A549 (cell line): ENCODE data around the gene NACC2. TPM values are rescaled to one million over a fixed set of nuclear protein-coding genes. Genes with fewer than 3 reads are reported as not detected.

Experiments
- ATAC-seq, 2 experiments: fragments of 200-7000 bp in 1 of 2; fragments of >200 bp in 1 of 2; cut with Nextera tagmentation in 1 of 2; cut with Tn5 transposase in 1 of 2; 3 replicates each; pipeline versions ENCODE4 v1.8.0 to v1.9.1; 2018 to 2020; ENCODE audit warnings: mild to moderate bottlenecking in 1 of 2, moderate library complexity in 1 of 2
- CTCF ChIA-PET: fragments of 300-600 bp; sonication (Branson Sonifier 250); formaldehyde crosslinking; extraction: SDS; loops from one replicate; lab custom pipeline; 2021; ENCODE audit warnings: antibody characterized with exemption, inconsistent platforms; lab: Yijun Ruan, JAX
- POLR2A ChIA-PET: fragments of 350-600 bp; formaldehyde crosslinking; extraction: SDS; loops from one replicate; lab custom pipeline; 2021; ENCODE audit warnings: antibody characterized with exemption, inconsistent platforms; lab: Yijun Ruan, JAX
- DNase-seq, 2 experiments: peaks; one replicate each; pipeline versions ENCODE4 v3.0.0 to v3.0.0-alpha.2; 2011 to 2016; ENCODE audit warnings: low read depth in 1 of 2, low spot score in 1 of 2
- FAIRE-seq: peaks from 2 replicates; lab custom pipeline; 2011; peaks lifted over from hg19 to GRCh38; lab: Jason Lieb, UNC
- H3K27ac ChIP-seq, 2 experiments: fragments of >200 bp; sonication (Bioruptor Twin); formaldehyde crosslinking; 3 replicates each; pipeline ENCODE4 v1.5.1; 2016 to 2017
- H3K4me1 ChIP-seq: fragments of >200 bp; sonication (Bioruptor Twin); formaldehyde crosslinking; 3 replicates; pipeline ENCODE4 v1.6.1; 2016
- H3K4me2 ChIP-seq: fragments of >200 bp; sonication (Bioruptor Twin); formaldehyde crosslinking; 3 replicates; pipeline ENCODE4 v1.6.1; 2016
- H3K4me3 ChIP-seq: fragments of >200 bp; sonication (Bioruptor Twin); formaldehyde crosslinking; 3 replicates; pipeline ENCODE4 v1.5.1; 2016
- H3K9me3 ChIP-seq: fragments of >200 bp; sonication (Bioruptor Twin); formaldehyde crosslinking; 3 replicates; pipeline ENCODE4 v1.6.1; 2016
- ATOH8 ChIP-seq: fragments of 250-450 bp; sonication (Bioruptor Pico); IDR thresholded peaks from 2 replicates; pipeline ENCODE4 v1.5.0; 2020; ENCODE audit warnings: low read depth, mild to moderate bottlenecking, moderate library complexity
- BCL3 ChIP-seq: fragments of >200 bp; sonication (Bioruptor Twin); formaldehyde crosslinking; IDR thresholded peaks from 3 replicates; pipeline ENCODE4 v1.6.1; 2016
- CTCF ChIP-seq: fragments of >200 bp; sonication (Bioruptor Twin); formaldehyde crosslinking; IDR thresholded peaks from 3 replicates; pipeline ENCODE4 v1.5.1; 2016
- EP300 ChIP-seq, 2 experiments: fragments of >200 bp; sonication (Bioruptor Twin); formaldehyde crosslinking; IDR thresholded peaks; 2 replicates in 1 of 2; 3 replicates in 1 of 2; pipeline ENCODE4 v1.6.1; 2016 to 2017
- ESRRA ChIP-seq: fragments of 150-350 bp; IDR thresholded peaks from 2 replicates; pipeline ENCODE4 v1.6.1; 2014; ENCODE audit warnings: mild to moderate bottlenecking, low read length, borderline replicate concordance
- FOXS1 ChIP-seq: fragments of 250-450 bp; sonication (Bioruptor Pico); IDR thresholded peaks from 2 replicates; pipeline ENCODE4 v1.5.0; 2020; ENCODE audit warnings: mild to moderate bottlenecking, moderate library complexity
- HOXB13 ChIP-seq: fragments of 250-450 bp; sonication (Bioruptor Pico); IDR thresholded peaks from 2 replicates; pipeline ENCODE4 v1.5.0; 2020; ENCODE audit warnings: low read depth, mild to moderate bottlenecking, moderate library complexity
- HOXB5 ChIP-seq: fragments of 250-450 bp; sonication (Bioruptor Pico); IDR thresholded peaks from 2 replicates; pipeline ENCODE4 v1.5.0; 2020; ENCODE audit warnings: mild to moderate bottlenecking, moderate library complexity
- JUN ChIP-seq, 2 experiments: fragments of >200 bp; sonication (Bioruptor Twin); formaldehyde crosslinking; IDR thresholded peaks; 2 replicates in 1 of 2; 3 replicates in 1 of 2; pipeline ENCODE4 v1.6.1; 2016 to 2017
- KDM1A ChIP-seq: fragments of 200-600 bp; sonication (generic); IDR thresholded peaks from 2 replicates; pipeline ENCODE4 v1.6.1; 2016; ENCODE audit warnings: low read depth, mild to moderate bottlenecking
- NPAS2 ChIP-seq: fragments of 250-450 bp; sonication (Bioruptor Pico); IDR thresholded peaks from 2 replicates; pipeline ENCODE4 v1.8.0; 2022; ENCODE audit warnings: mild to moderate bottlenecking, moderate library complexity, borderline replicate concordance
- NR3C1 ChIP-seq: fragments of >200 bp; sonication (Bioruptor Twin); formaldehyde crosslinking; IDR thresholded peaks from 3 replicates; pipeline ENCODE4 v1.6.1; 2017
- PHF8 ChIP-seq: fragments of 200-600 bp; sonication (generic); IDR thresholded peaks from 2 replicates; pipeline ENCODE4 v1.6.1; 2016; ENCODE audit warnings: low read depth, mild to moderate bottlenecking, antibody characterized with exemption, moderate library complexity, borderline replicate concordance
- POLR2A ChIP-seq: IDR thresholded peaks from 2 replicates; pipeline ENCODE4 v1.6.1; 2012; ENCODE audit warnings: mild to moderate bottlenecking, low read length
- POLR2AphosphoS2 ChIP-seq: conservative IDR thresholded peaks from 2 replicates; pipeline ENCODE4 v1.6.1; 2012; ENCODE audit warnings: low read length, improper control_type of control experiment, inconsistent platforms
- RFX5 ChIP-seq: fragments of 450-650 bp; IDR thresholded peaks from 2 replicates; pipeline ENCODE4 v1.7.1; 2014; ENCODE audit warnings: antibody characterized with exemption, mild to moderate bottlenecking, moderate library complexity
- SMC3 ChIP-seq: fragments of >200 bp; sonication (Bioruptor Twin); formaldehyde crosslinking; IDR thresholded peaks from 3 replicates; pipeline ENCODE4 v1.6.1; 2018; ENCODE audit warnings: inconsistent platforms
- ZC3H11A ChIP-seq: fragments of 450-650 bp; IDR thresholded peaks from 2 replicates; pipeline ENCODE4 v1.6.1; 2014; ENCODE audit warnings: antibody characterized with exemption, mild to moderate bottlenecking
- ZNF302 ChIP-seq: fragments of 250-450 bp; sonication (Bioruptor Pico); IDR thresholded peaks from 2 replicates; pipeline ENCODE4 v1.9.0; 2021; ENCODE audit warnings: inconsistent platforms, mild to moderate bottlenecking, moderate library complexity
- ZSCAN20 ChIP-seq: fragments of 250-450 bp; sonication (Bioruptor Pico); IDR thresholded peaks from 2 replicates; pipeline ENCODE4 v1.8.0; 2022; ENCODE audit warnings: mild to moderate bottlenecking, moderate library complexity
- WGBS: methylation state at CpG from one replicate; pipeline ENCODE4 v1.1.6; 2017; ENCODE audit errors: missing lambda C conversion rate; 5-methylcytosine and 5-hydroxymethylcytosine counted together
- polyA plus RNA-seq, 4 experiments: library from polyadenylated mRNA; depleted of rRNA in 3 of 4; stranded (reverse); fragments of >200 nt; fragmentation: RNase III in 1 of 4; extraction: RNeasy Plus Mini Kit Qiagen cat#74134 plus additional on column Dnase treatment in 1 of 4; gene quantifications; 2 replicates in 3 of 4; 3 replicates in 1 of 4; pipeline ENCODE4 v1.2.3, GENCODE V29; 2011 to 2017

NACC2 gene
- polyA plus RNA-seq, 2 of the 4 experiments (the other 2 are of a cell fraction): 16.1 to 28.4 TPM

GRCh38 chr9:136081826-136082495 is 13.1 kb downstream of the NACC2 start:
- no peak overlapping the region for H3K4me2 ChIP-seq
- CTCF ChIA-PET: interaction anchor here (2.0 to 3.6 kb wide), 2 partner anchors 9 to 41 kb away, joined by 9 to 27 read pairs; no protein-coding TSS in a partner anchor
- POLR2A ChIA-PET: no interaction called here
- TF ChIP-seq ZNF302 (CRISPR knock-in tag) (no peak), HOXB13 (CRISPR knock-in tag) (no peak), PHF8 (no peak), FOXS1 (no peak), ZC3H11A (no peak)
- WGBS: 99% methylated on average over 13 of the region's 24 CpGs
- no peak overlapping the region for H3K4me3 ChIP-seq
- no peaks in the 10 kb centered on the region for H3K9me3 ChIP-seq
- ATAC-seq: no peak
- H3K4me1 ChIP-seq: peaks cover 31% of the 10 kb centered on the region
- no peak overlapping the region; a peak in 1 of 6 replicates for H3K27ac ChIP-seq
- FAIRE-seq: no peak
- DNase-seq: no peak

GRCh38 chr9:136081113-136081825 is 13.8 kb downstream of the NACC2 start:
- TF ChIP-seq SMC3 (no peak), HOXB13 (CRISPR knock-in tag) (no peak), CTCF (no peak), NR3C1 (no peak), POLR2AphosphoS2 (no peak), HOXB5 (CRISPR knock-in tag) (no peak), PHF8 (no peak), KDM1A (no peak), POLR2A (no peak), RFX5 (no peak), NPAS2 (CRISPR knock-in tag) (no peak), JUN (IDR thresholded peaks at IDR 0.05) (no peak), ZSCAN20 (CRISPR knock-in tag) (no peak), ATOH8 (CRISPR knock-in tag) (no peak), EP300 (IDR thresholded peaks at IDR 0.05) (no peak), ESRRA (no peak), BCL3 (no peak)
- ATAC-seq: no peak
- H3K4me3 ChIP-seq: no peak overlapping the region
- H3K4me1 ChIP-seq: peaks cover 31% of the 10 kb centered on the region
- no peak overlapping the region for H3K4me2 ChIP-seq
- ChIA-PET CTCF (interaction anchor here (2.0 to 3.6 kb wide), 2 partner anchors 10 to 42 kb away, joined by 9 to 27 read pairs; no protein-coding TSS in a partner anchor), POLR2A (no interaction called here)
- FAIRE-seq: no peak
- H3K9me3 ChIP-seq: no peaks in the 10 kb centered on the region
- no peak for DNase-seq
- WGBS: 82% methylated on average over 23 of the region's 27 CpGs
- no peak overlapping the region; a peak in 1 of 6 replicates for H3K27ac ChIP-seq
